GM19324 (cell line): ENCODE results near the gene CALN1.

Experiments used
- ATAC-seq: cut with Tn5 transposase; IDR thresholded peaks from one replicate; pipeline ENCODE4 v1.9.1; 2021; ENCODE audit warnings: mild to moderate bottlenecking, moderate library complexity; ENCODE audit not compliant: unreplicated experiment, low FRiP score

Gene CALN1

GRCh38 chr7:72062666-72063065 lies 349.5 kb downstream of the CALN1 start:
- no peak for ATAC-seq

GRCh38 chr7:72059925-72060324 lies 352.2 kb downstream of the CALN1 start:
- ATAC-seq: no peak

GRCh38 chr7:72058579-72058978 lies 353.6 kb downstream of the CALN1 start:
- no peak for ATAC-seq

GRCh38 chr7:72057796-72058195 lies 354.3 kb downstream of the CALN1 start:
- ATAC-seq: no peak

- no peak for ATAC-seq
Measured at GRCh38 chr7:72057231-72057630, 354.9 kb downstream of the CALN1 start.

GRCh38 chr7:72055426-72055825 lies 356.7 kb downstream of the CALN1 start:
- ATAC-seq: no peak

GRCh38 chr7:72053292-72053691 lies 358.8 kb downstream of the CALN1 start:
- ATAC-seq: no peak

GRCh38 chr7:72048420-72048819 lies 363.7 kb downstream of the CALN1 start:
- no peak for ATAC-seq

GRCh38 chr7:72042855-72043254 lies 369.3 kb downstream of the CALN1 start:
- ATAC-seq: no peak

GRCh38 chr7:72040641-72041040 lies 371.5 kb downstream of the CALN1 start:
- no peak for ATAC-seq

- ATAC-seq: no peak
Measured at GRCh38 chr7:72039460-72039859, 372.7 kb downstream of the CALN1 start.

GRCh38 chr7:72038022-72038732 lies 374.0 kb downstream of the CALN1 start:
- ATAC-seq: no peak

GRCh38 chr7:72037516-72037915 lies 374.6 kb downstream of the CALN1 start:
- no peak for ATAC-seq

GRCh38 chr7:72035266-72035665 lies 376.9 kb downstream of the CALN1 start:
- ATAC-seq: no peak

- no peak for ATAC-seq
Measured at GRCh38 chr7:72032934-72033333, 379.2 kb downstream of the CALN1 start.

GRCh38 chr7:72030994-72031667 lies 381.0 kb downstream of the CALN1 start:
- ATAC-seq: no peak

GRCh38 chr7:72028267-72028666 lies 383.9 kb downstream of the CALN1 start:
- no peak for ATAC-seq

GRCh38 chr7:72025381-72025960 lies 386.7 kb downstream of the CALN1 start:
- ATAC-seq: no peak

GRCh38 chr7:72023926-72024325 lies 388.2 kb downstream of the CALN1 start:
- ATAC-seq: no peak

GRCh38 chr7:72021716-72022115 lies 390.4 kb downstream of the CALN1 start:
- no peak for ATAC-seq

GRCh38 chr7:72020311-72020710 lies 391.8 kb downstream of the CALN1 start:
- ATAC-seq: no peak

- ATAC-seq: no peak
Measured at GRCh38 chr7:72019436-72019835, 392.7 kb downstream of the CALN1 start.
